ENCODE results near the gene PGLYRP2.

GRCh38 chr19:15448778-15449619 is 30.3 kb downstream of the PGLYRP2 start:
- TF ChIP-seq EP300 (IDR thresholded peaks at IDR 0.05) (no peak), POLR2A (IDR thresholded peaks at IDR 0.05) (no peak)

Measured in upper lobe of left lung (tissue), 4 donors.